ENCODE data around the gene STX1B. TPM values are rescaled to one million over a fixed set of nuclear protein-coding genes. Genes with fewer than 3 reads are reported as not detected.
A peak's percentile ranks its signal among the peaks of the same experiment; 100 is the strongest.

Gene STX1B
- polyA plus RNA-seq, 1 experiment, result 1.5 TPM

- Histone ChIP-seq H3K27me3 (ENCODE audit: control insufficient read depth, insufficient read depth, low read length) (no peaks in the 10 kb centered on the region), H3K36me3 (ENCODE audit: control insufficient read depth, insufficient read depth, low read length) (peaks cover 13% of the 10 kb centered on the region), H3K4me3 (ENCODE audit: low read depth, low read length) (peak within 1 kb of the TSS; percentile 74)
- TF ChIP-seq, protein P1, sequence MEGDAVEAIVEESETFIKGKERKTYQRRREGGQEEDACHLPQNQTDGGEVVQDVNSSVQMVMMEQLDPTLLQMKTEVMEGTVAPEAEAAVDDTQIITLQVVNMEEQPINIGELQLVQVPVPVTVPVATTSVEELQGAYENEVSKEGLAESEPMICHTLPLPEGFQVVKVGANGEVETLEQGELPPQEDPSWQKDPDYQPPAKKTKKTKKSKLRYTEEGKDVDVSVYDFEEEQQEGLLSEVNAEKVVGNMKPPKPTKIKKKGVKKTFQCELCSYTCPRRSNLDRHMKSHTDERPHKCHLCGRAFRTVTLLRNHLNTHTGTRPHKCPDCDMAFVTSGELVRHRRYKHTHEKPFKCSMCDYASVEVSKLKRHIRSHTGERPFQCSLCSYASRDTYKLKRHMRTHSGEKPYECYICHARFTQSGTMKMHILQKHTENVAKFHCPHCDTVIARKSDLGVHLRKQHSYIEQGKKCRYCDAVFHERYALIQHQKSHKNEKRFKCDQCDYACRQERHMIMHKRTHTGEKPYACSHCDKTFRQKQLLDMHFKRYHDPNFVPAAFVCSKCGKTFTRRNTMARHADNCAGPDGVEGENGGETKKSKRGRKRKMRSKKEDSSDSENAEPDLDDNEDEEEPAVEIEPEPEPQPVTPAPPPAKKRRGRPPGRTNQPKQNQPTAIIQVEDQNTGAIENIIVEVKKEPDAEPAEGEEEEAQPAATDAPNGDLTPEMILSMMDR (IDR thresholded peaks at IDR 0.05; ENCODE audit: insufficient read depth, low read depth, low read length), result no peak
- POLR2A ChIA-PET, result no interaction called here
- CTCF ChIA-PET, result interaction anchor here (0.9 kb wide), 1 partner anchor 10 kb away, joined by 5 read pairs; no protein-coding TSS in a partner anchor
- peak; percentile 83 for DNase-seq (ENCODE audit: low read depth)
These were observed 22.6 kb upstream of the STX1B start, which contains the start of gene STX4 for GRCh38 chr16:31032736-31033708. TSS of gene STX4 (plus strand) at chr16:31033558. CDS start at chr16:31033806, 248 bp downstream.

GRCh38 chr16:31031276-31031675, 20.8 kb upstream of the STX1B start:
- no peak for DNase-seq (ENCODE audit: low read depth)
- Histone ChIP-seq H3K4me3 (ENCODE audit: low read depth, low read length) (no peak overlapping the region), H3K36me3 (ENCODE audit: control insufficient read depth, insufficient read depth, low read length) (peaks cover 6% of the 10 kb centered on the region), H3K27me3 (ENCODE audit: control insufficient read depth, insufficient read depth, low read length) (no peaks in the 10 kb centered on the region)
- TF ChIP-seq, protein P1 (IDR thresholded peaks at IDR 0.05; ENCODE audit: insufficient read depth, low read depth, low read length), result no peak
- POLR2A ChIA-PET, result no interaction called here
- CTCF ChIA-PET, result no interaction called here

DNA sequence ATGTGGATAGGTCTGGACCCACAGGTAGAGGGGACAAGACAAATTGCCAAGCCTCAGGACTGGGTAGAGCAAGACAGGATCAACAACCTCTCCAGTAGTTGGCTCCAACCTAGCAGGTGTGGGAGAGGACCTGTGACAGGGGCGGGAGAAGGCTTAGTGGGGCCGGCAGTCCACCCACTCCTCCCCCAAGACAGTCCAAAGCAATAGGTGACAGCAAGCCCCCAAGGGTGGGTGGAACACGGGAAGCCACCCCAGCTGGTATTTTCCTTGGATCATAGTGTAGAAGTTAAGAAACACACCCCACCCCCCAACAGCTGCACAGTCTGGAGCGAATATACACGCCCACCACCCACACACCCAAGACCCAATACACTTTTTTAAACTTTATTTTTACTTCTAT, 18.8 kb upstream of the STX1B start:
- Histone ChIP-seq H3K27me3 (ENCODE audit: control insufficient read depth, insufficient read depth, low read length) (no peaks in the 10 kb centered on the region), H3K4me3 (ENCODE audit: low read depth, low read length) (no peak overlapping the region), H3K36me3 (ENCODE audit: control insufficient read depth, insufficient read depth, low read length) (no peaks in the 10 kb centered on the region)
- ChIA-PET CTCF (interaction anchor here (1.6 kb wide), 1 partner anchor 14 kb away, joined by 4 read pairs; no protein-coding TSS in a partner anchor), POLR2A (no interaction called here)
- no peak for DNase-seq (ENCODE audit: low read depth)
- TF ChIP-seq, protein P1 (IDR thresholded peaks at IDR 0.05; ENCODE audit: insufficient read depth, low read depth, low read length), result no peak

DNA sequence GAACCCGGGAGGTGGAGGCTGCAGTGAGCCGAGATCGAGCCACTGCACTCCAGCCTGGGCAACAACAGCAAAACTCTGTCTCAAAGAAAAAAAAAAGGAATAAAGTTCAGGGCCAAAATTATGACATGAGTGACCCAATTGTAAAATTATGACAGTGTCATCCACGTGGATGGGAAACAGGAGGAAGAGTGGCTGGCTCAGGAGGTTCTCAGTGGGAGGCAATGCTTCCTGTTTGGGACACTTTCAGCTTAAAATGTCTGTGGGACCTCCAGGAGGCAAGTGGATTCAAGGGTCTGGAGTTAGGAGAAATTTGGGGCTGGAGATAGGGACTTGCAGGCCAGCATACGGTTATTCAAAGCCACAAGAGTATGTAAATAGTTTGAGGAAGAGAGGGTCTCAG, 14.9 kb upstream of the STX1B start:
- DNase-seq (ENCODE audit: low read depth), result no peak
- CTCF ChIA-PET, result interaction anchor here (1.1 kb wide), 1 partner anchor 17 kb away, joined by 3 read pairs; no protein-coding TSS in a partner anchor
- Histone ChIP-seq H3K36me3 (ENCODE audit: control insufficient read depth, insufficient read depth, low read length) (no peaks in the 10 kb centered on the region), H3K27me3 (ENCODE audit: control insufficient read depth, insufficient read depth, low read length) (no peaks in the 10 kb centered on the region), H3K4me3 (ENCODE audit: low read depth, low read length) (no peak overlapping the region)
- POLR2A ChIA-PET, result no interaction called here
- TF ChIP-seq, protein P1 (IDR thresholded peaks at IDR 0.05; ENCODE audit: insufficient read depth, low read depth, low read length), result no peak

DNA sequence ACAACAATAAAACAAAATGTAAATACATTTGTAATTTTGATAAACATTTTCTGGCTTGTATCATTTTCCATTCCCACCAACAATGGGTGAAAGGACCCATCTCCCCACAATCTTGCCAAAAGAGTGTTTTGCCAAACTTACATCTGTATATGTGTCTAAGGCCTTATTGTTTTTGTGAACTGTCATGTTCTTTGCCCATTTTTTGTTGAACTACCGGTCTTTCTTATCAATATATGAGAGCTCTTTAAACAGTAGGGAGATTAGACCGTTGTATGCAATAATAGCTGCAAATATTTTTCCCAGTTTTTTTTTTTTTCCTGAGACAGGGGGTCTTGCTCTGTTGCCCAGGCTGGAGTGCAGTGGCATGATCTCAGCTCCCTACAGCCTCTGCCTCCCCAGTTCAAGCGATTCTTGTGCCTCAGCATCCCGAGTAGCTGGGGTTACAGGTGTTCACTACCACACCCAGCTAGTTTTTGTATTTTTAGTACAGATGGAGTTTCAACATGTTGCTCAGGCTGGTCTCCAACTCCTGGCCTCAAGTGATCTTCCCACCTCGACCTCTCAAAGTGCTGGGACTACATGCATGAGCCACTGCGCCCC, 13.3 kb upstream of the STX1B start:
- ChIA-PET CTCF (no interaction called here), POLR2A (interaction anchor here (0.6 kb wide), 1 partner anchor 864 kb away, joined by 3 read pairs; no protein-coding TSS in a partner anchor)
- no peak for DNase-seq (ENCODE audit: low read depth)
- Histone ChIP-seq H3K4me3 (ENCODE audit: low read depth, low read length) (no peak overlapping the region), H3K36me3 (ENCODE audit: control insufficient read depth, insufficient read depth, low read length) (no peaks in the 10 kb centered on the region), H3K27me3 (ENCODE audit: control insufficient read depth, insufficient read depth, low read length) (no peaks in the 10 kb centered on the region)
- TF ChIP-seq, protein P1 (IDR thresholded peaks at IDR 0.05; ENCODE audit: insufficient read depth, low read depth, low read length), result no peak
